HL-60/S4 (cell line): ENCODE measurements around the gene ZNF678.
"Not testable (repeated sequence)": the region's sequence is repeated elsewhere in the genome, so short reads cannot be mapped to it uniquely, and the experiment has no call there.

Experiments
- in situ Hi-C: fragments of 300-500 bp; cut with MboI; formaldehyde crosslinking; loops from 2 replicates; pipeline ENCODE4 v1.14.3; 2022; ENCODE audit warnings: low sequenced_read_pairs

Gene ZNF678

GRCh38 chr1:227710474-227710873 is 147.1 kb downstream of the ZNF678 start:
- in situ Hi-C loops: not testable (repeated sequence)

- in situ Hi-C loops: no loop called here
Observed at GRCh38 chr1:227712648-227713047, 149.3 kb downstream of the ZNF678 start.

GRCh38 chr1:227718932-227719331 is 155.6 kb downstream of the ZNF678 start:
- in situ Hi-C loops: no loop called here

GRCh38 chr1:227723474-227723873 is 160.1 kb downstream of the ZNF678 start:
- in situ Hi-C loops: no loop called here

- in situ Hi-C loops: no loop called here
Observed at GRCh38 chr1:227725046-227725445, 161.7 kb downstream of the ZNF678 start.

GRCh38 chr1:227726318-227726717 is 163.0 kb downstream of the ZNF678 start:
- in situ Hi-C loops: no loop called here
